ENCODE measurements around the gene SHFL. TPM values are rescaled to one million over a fixed set of nuclear protein-coding genes. Genes with fewer than 3 reads are reported as not detected.

The SHFL gene
- total RNA-seq, 4 donors from 2014 or later, result 18.5 to 46.1 (median 32.6) TPM

DNA sequence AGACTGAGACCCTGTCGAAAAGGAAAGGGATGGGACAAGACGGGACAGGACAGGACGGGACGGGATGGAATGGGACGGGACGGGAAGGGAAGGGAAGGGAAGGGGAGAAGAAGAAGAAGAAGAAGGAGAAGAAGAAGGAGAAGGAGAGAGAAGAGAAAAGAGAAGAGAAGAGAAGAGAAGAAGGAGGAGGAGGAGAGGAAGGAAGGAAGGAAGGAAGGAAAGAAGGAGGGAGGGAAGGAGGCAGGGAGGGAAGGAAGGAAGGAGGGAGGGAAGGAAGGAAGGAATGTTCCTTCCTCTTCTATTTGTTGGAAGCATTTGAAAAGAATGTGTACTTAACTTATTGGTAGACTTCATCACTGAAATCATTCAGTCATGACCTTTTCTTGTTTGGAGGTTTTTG is 9.6 kb upstream of the SHFL start:
- no peak for DNase-seq
- no peaks in the 10 kb centered on the region for H3K27me3 ChIP-seq
- no peaks in the 10 kb centered on the region for H3K9me3 ChIP-seq
- intact Hi-C loops (cut with DNase I), result no loop called here
- WGBS, 2 donors, result 80% methylated on average over 6 of the region's 6 CpGs
- H3K4me3 ChIP-seq (replicated peaks in 1 of 3), result no peak overlapping the region
- no peak overlapping the region for H3K27ac ChIP-seq
- no peak for TF ChIP-seq CTCF (IDR thresholded peaks at IDR 0.05)
- TF ChIP-seq POLR2A (IDR thresholded peaks at IDR 0.05), result no peak
- H3K4me1 ChIP-seq, result no peaks in the 10 kb centered on the region
- H3K36me3 ChIP-seq, result no peaks in the 10 kb centered on the region

DNA sequence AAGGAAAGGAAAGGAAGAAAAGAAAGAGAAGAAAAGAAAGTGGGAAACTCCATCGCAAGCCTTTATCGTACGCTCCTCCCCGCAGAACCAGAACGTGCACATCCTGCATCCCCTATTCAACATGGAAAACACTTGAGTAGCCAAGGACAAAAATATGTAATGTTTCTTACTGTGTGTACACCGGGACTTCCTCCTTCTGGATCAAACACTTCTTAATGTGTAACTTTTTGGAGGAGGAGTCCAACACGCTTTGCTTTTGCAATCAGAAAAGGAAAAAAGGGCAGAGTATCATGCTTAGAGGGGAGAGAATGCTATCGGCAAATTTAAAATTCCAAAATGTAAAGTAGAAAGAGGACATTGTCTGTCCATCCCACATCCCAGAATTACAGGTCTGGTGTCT is 7.8 kb upstream of the SHFL start:
- Histone ChIP-seq H3K4me3 (replicated peaks in 1 of 3) (no peak overlapping the region), H3K27ac (no peak overlapping the region), H3K36me3 (no peaks in the 10 kb centered on the region), H3K27me3 (no peaks in the 10 kb centered on the region), H3K9me3 (no peaks in the 10 kb centered on the region), H3K4me1 (no peaks in the 10 kb centered on the region)
- WGBS, 2 donors, result 73 to 79% methylated on average over 8 of the region's 8 CpGs
- DNase-seq, result no peak
- intact Hi-C loops (cut with DNase I), result no loop called here
- TF ChIP-seq POLR2A (IDR thresholded peaks at IDR 0.05) (no peak), CTCF (IDR thresholded peaks at IDR 0.05) (no peak)

DNA sequence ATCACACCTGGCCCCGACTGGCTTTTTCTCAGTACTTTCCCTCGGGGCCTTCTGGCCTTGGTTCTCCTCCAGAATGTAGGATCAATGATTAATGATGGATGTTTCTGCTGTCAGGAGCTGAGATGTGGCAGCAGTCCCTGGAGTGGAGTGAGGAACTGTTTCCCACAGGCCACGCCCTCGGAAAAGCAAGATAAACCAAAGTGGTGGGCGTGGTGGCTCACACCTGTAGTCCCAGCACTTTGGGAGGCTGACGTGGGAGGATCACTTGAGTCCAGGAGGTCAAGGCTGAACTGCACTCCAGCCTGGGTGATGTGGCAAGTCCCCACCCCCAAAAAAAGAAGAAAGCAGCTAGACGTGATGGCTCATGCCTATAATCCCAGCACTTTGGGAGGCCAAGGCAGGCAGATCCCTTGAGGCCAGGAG is 7.1 kb upstream of the SHFL start:
- H3K4me1 ChIP-seq, result no peaks in the 10 kb centered on the region
- no peaks in the 10 kb centered on the region for H3K27me3 ChIP-seq
- no peak for DNase-seq
- TF ChIP-seq CTCF (IDR thresholded peaks at IDR 0.05) (no peak), POLR2A (IDR thresholded peaks at IDR 0.05) (no peak)
- H3K9me3 ChIP-seq, result no peaks in the 10 kb centered on the region
- H3K36me3 ChIP-seq, result no peaks in the 10 kb centered on the region
- intact Hi-C loops (cut with DNase I), result no loop called here
- H3K4me3 ChIP-seq (replicated peaks in 1 of 3), result no peak overlapping the region
- no peak overlapping the region for H3K27ac ChIP-seq
- WGBS, 2 donors, result 66 to 80% methylated on average over 7 of the region's 7 CpGs

DNA sequence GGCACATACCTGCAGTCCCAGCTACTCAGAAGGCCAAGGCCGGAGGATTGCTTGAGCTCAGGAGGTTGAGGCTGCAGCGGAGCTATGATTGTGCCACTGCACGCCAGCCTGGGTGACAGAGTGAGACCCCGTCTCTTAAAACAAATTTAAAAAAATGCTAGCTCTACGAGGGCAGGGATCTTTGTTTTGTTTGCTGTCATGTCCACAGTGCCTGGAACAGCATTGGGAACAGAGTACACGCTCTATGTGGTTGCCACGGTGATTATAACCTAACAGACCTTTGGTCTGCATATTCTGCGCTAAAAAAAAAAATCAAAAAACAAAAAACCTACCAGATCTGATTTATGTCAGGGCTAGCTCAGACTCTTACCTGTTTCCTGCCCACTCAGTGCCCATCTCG is 2.2 kb upstream of the SHFL start:
- intact Hi-C loops (cut with DNase I), result no loop called here
- H3K4me3 ChIP-seq (replicated peaks in 1 of 3), result no peak overlapping the region
- 80 to 84% methylated on average over 9 of the region's 9 CpGs for WGBS, 2 donors
- H3K4me1 ChIP-seq, result peaks cover 6% of the 10 kb centered on the region in 2 donors
- H3K27me3 ChIP-seq, result no peaks in the 10 kb centered on the region
- no peak for DNase-seq
- H3K27ac ChIP-seq, result no peak overlapping the region
- H3K9me3 ChIP-seq, result no peaks in the 10 kb centered on the region
- H3K36me3 ChIP-seq, result no peaks in the 10 kb centered on the region
- TF ChIP-seq CTCF (IDR thresholded peaks at IDR 0.05), result no peak
- no peak for TF ChIP-seq POLR2A (IDR thresholded peaks at IDR 0.05)

DNA sequence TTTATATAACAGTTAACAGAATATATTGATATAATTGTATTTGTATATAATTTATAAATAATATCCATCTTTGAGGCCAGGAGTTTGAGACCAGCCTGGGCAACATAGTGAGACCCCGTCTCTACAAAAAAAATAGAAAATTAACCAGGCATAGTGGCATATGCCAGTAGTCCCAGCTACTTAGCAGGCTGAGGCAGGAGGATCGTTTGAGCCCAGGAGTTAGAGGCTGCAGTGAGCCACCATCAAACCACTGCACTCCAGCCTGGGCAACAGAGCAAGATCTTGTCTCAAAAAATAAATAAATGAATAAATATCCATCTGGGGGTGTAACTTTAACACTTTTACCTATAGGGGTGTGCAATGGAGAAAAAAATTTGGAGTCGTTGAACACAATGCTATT is 1.3 kb upstream of the SHFL start:
- Histone ChIP-seq H3K36me3 (no peaks in the 10 kb centered on the region), H3K4me1 (peaks cover 6% of the 10 kb centered on the region in 2 donors), H3K27ac (no peak overlapping the region), H3K9me3 (no peaks in the 10 kb centered on the region), H3K4me3 (replicated peaks in 1 of 3) (no peak overlapping the region), H3K27me3 (no peaks in the 10 kb centered on the region)
- DNase-seq, result no peak
- intact Hi-C loops (cut with DNase I), result no loop called here
- WGBS, 2 donors, result 81 to 83% methylated on average over 3 of the region's 3 CpGs
- no peak for TF ChIP-seq CTCF (IDR thresholded peaks at IDR 0.05)
- no peak for TF ChIP-seq POLR2A (IDR thresholded peaks at IDR 0.05)
